ENCODE measurements around the gene HNF4A.

HNF4A gene

DNA sequence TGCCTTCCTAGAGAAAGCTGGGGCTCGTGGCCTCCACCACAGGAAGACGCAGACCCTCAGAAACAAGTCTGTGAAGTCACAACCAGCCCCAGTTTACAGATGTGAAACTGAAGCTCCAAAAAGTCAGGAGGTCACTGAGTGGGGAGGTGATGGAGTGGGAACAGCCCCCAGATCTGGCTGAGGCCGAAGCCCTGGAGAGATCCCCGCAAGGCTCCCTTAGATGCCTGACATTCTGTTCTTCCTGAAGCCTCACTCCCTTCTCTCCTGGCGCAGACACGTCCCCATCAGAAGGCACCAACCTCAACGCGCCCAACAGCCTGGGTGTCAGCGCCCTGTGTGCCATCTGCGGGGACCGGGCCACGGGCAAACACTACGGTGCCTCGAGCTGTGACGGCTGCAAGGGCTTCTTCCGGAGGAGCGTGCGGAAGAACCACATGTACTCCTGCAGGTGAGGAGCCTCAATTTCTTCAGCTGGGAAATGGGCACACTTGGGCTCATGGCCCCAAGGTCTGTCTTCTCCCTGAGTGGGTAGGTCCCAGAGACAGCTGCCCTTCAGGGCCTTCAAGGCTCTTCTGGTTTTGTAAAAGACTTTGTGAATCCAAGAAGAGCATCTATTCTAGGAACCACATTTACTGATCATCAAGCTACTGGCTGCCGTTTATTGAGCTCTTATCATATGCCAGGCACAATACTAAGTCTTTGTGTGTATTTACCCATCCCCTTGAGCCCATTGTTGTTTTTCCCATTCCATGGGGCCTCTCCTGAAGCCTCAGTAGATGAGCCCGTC is 50.5 kb downstream of the HNF4A start:
- DNase-seq (ENCODE audit: low read depth in 3 of 3): no peak

GRCh38 chr20:44406572-44407137 is 51.2 kb downstream of the HNF4A start:
- no peak for DNase-seq (ENCODE audit: low read depth in 3 of 3)

DNA sequence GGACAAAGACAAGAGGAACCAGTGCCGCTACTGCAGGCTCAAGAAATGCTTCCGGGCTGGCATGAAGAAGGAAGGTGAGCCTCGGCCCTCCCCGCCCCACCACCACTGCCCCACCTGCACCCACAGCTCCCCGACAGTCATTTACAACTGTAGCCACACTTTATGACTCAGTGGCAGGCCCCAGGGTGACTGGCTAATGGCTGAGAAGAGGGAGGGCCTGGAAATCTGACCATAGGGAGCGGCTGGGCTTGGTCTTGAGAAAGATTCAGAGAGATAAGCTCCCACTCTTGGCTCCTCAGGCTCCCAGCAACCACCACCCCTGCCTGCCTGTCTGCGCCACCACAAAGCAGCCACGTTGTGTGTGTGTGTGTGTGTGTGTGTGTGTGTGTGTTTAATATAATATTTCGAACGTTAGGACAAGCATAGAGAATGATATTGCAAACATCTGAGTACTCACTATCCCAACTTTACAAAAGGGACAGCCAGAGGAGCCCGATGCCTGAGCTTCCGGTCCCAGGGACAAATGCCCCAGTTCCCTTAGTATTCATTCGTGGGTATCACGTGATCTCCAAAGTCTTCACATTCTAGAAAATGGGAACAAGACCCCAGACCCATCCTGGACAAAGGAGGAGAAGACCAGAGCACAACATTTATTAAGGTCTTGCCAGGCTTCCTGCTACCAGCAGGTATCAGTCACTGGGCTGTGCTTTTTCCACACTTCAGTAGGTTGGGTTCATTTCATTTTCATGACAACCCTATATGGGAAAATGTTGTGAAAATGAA is 52.1 kb downstream of the HNF4A start:
- no peak for DNase-seq (ENCODE audit: low read depth in 3 of 3)

GRCh38 chr20:44409132-44409600 is 53.7 kb downstream of the HNF4A start:
- DNase-seq (ENCODE audit: low read depth in 3 of 3): no peak

GRCh38 chr20:44410583-44411019 is 55.1 kb downstream of the HNF4A start:
- DNase-seq (ENCODE audit: low read depth in 3 of 3): no peak

DNA sequence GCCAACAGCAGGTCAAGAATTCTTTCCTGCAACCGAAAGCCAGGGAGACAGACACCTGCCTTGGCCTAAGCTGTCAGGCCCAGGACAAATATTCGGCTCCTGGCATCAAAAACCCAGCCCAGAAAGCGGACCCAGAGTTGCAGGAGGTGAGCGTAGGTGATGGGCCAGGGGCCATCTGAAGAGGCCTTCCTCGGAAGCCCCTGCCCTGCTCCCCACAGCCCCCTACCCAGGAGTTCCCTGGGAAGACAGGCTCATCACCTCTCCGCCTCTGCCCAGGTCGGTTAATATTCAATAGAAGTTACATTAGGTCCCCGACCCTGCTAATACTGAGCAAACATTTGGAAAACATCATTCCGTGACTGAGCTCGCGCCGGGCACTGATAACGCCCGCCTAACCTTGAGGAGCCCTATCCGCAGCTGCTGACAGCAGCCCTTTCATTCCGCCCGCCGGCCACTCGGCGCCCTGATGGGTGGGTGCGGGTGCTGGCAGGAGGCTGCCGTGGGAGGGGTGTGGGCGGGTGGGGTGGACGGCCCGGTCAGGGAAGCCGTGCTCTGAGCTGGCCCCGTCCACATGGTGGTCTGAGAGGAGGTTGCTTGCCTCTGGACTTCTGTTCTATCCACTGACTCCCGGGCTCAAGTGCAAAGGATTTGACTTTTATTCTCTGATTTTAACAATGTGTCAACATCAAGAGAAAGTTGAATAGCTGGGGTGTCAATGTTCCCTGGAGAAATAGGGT is 55.7 kb downstream of the HNF4A start:
- DNase-seq (ENCODE audit: low read depth in 3 of 3): no peak

DNA sequence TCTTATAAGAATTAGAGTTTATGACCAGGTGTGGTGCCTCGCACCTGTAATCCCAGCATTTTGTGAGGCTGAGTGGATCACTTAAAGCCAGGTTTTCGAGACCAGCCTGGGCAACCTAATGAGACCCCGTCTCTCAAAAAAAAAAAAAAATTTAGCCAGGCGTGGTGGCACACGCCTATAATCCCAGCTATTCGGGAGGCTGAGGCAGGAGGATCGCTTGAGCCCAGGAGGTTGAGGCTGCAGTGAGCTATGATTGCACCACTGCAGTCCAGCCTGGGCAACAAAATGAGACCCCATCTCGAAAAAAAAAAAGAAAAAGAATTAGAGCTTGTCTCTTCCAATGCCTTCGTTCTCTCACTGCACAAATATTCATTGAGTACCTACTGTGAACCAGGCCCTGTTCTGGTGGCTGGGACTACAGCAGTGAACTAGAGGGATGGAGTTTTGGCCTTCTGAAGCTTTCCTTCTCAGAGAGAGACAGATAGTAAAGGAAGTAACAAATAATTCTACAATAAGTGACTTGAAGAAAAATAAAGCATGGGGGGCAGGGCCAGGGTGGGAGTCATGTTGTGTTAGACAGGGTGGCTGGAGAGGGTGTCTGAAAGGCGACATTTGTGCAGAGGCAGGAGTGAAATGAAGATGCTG is 56.4 kb downstream of the HNF4A start:
- DNase-seq (ENCODE audit: low read depth in 3 of 3): no peak

DNA sequence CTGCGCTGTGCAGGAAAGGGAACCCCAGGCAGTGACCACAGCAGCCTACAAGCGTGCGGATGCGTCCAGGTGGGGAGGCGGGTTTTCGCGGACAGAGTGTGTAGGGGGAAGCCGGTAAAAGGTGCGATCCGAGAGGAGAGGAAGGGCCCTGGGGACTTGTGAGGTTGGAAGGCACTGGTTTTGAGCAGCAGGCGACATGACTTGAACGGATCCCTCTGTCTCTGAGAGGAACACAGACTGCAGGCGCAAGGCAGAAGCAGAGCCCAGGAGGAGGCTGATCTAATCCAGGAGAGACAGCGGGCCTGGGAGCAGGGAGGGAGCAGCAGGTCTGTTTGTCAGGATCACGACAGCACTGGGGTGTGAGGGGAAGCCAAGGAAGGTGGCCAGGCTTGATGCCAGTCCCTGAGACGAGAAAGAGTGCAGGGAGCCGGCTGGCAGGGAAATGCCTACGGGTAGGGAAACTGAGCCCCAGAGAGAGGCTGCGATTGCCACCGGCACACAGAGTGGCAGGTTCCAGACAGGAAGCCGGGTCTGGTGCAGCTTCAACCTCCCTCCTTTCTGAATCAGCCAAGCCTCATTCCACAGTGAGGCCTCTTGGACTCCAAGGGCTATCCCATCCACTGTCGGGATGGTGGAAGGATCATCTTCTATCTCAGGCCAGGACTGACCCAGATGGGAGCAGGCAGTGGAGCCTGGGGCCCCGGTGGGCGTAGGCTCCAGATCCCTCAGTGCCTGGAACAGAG is 57.1 kb downstream of the HNF4A start:
- DNase-seq (ENCODE audit: low read depth in 3 of 3): no peak

DNA sequence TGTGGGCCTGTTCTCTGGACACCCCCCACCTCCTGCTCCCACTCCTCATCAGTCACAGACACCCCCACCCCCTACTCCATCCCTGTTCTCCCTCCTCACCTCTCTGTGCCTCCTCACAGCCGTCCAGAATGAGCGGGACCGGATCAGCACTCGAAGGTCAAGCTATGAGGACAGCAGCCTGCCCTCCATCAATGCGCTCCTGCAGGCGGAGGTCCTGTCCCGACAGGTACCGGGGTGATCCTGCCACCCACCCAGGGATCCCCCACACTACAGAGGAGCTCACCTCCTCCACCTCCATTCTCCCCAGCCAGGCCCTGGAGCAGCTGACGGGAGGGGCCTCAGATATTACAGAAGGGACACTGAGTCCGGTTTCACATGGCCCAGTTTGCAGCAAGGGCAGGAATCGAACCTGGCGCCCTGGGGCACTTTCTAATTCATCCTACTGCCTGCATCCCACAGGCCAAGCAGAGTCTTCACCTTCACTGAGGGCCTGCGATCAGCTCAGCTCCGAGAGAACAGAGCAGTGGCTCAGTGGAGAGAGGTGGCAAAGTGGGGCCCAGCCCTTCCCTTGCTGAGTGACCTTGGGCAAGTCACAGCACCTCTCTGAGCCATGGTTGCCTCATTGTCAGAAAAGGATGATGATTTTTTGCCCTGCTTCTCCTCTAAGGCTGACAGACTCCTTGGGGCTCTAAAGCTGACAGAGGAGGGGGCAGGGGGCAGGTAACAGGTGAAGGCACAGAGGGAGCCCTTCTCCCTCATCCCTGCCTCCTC is 58.3 kb downstream of the HNF4A start:
- DNase-seq (ENCODE audit: low read depth in 3 of 3): no peak

DNA sequence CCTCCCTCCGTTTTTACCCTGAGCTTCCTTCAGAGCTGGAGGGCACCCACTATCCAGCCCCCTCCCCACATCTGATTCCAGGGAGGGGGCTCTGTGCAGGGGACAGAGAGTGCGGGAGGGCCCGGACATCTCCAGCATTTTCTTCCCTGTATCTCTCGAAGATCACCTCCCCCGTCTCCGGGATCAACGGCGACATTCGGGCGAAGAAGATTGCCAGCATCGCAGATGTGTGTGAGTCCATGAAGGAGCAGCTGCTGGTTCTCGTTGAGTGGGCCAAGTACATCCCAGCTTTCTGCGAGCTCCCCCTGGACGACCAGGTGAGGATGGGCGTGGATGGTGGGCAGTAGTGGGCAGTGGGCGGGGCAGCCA is 58.8 kb downstream of the HNF4A start:
- no peak for DNase-seq (ENCODE audit: low read depth in 3 of 3)

- no peak for DNase-seq (ENCODE audit: low read depth in 3 of 3)
Measured at GRCh38 chr20:44414808-44415207, 59.3 kb downstream of the HNF4A start.

DNA sequence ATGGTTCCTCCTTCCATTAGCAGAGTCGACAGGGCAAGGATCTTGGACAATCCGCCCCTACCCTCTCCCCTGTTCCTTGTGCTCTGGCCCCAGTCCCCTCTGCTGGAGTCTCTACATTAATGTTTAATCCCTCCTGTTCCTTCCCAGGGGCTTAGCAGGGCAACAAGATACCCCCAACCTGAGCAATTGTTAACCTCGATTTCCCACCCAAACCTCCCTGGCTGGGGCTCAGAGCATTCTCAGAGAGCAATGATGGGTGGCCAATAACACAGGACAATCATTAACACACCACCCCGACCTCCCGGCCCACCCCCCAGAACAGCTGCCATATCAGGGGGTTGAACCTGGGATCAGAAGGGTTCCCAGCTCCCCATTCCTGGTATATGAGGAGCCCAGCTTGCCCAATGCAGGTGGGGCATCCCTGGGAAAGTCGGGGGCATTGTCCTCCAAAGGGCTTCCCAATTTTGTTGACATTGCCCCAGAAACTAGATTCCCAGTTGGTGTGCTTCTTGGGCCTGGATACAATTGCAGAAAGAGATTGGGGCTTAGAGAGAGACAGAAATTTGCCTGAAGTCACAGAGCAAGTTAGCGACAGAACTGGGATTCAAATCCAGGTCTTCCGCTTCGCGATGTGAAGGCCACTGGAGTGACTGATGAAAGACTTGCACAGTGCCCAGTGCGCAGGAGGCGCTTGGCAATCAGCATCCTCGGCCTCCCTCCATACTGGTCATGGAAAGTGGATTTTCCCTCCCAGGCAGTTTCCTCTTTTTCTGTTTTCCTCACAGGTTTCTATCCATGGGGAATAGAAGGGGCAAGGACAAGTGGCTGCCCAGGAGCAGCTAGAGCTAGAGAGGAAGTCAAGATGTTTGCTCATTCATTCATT is 60.6 kb downstream of the HNF4A start:
- no peak for DNase-seq (ENCODE audit: low read depth in 3 of 3)

GRCh38 chr20:44418069-44418905 is 62.8 kb downstream of the HNF4A start:
- no peak for DNase-seq (ENCODE audit: low read depth in 3 of 3)

DNA sequence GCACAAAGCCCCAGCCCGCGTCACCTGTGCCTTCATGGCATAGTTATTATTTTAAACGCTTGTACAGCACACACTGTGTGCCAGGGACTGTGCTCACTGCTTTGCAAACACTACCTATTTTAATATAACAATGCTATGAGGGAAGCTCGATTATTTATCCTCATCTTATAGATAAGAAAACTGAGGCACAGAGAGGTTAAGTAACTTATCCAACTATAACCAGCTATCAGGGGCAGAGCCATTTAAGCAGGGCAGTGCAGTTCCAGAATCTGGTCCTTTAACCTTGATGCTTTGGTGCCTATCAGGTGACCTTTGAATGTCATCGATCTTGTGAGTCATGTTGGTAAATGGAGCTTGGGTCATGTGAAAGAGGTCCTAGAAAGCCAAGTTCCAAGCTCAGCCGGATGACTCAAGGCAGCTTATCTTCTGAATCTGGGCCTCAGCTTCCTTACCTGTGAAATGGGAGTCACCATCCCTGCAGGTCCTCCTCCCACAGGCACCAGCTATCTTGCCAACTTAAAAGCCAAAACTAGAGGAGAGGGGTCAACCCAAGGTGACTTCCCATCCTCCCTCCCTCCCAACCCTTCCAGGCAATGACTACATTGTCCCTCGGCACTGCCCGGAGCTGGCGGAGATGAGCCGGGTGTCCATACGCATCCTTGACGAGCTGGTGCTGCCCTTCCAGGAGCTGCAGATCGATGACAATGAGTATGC is 63.8 kb downstream of the HNF4A start:
- DNase-seq (ENCODE audit: low read depth in 3 of 3): no peak

GRCh38 chr20:44420497-44420896 is 65.0 kb downstream of the HNF4A start:
- DNase-seq (ENCODE audit: low read depth in 3 of 3): no peak

DNA sequence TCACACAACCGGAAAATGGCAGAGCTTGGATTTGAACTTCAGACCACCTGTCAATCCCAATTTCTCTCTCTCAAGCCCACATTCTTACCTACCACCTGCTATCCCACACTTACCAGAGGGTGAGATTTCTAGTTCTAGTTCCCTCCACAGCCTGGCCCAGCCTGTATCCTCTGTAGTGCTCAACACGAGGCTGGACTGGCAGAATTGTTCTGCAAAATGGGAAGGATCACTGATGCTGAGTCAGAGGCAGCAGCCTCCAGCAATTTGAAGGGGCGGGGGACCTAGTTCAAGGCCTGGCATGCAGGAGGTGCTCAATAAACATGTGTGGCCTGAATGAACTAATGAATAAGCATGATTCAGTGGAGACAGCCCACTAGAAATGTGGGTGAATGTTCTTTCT is 66.6 kb downstream of the HNF4A start:
- DNase-seq (ENCODE audit: low read depth in 3 of 3): no peak

DNA sequence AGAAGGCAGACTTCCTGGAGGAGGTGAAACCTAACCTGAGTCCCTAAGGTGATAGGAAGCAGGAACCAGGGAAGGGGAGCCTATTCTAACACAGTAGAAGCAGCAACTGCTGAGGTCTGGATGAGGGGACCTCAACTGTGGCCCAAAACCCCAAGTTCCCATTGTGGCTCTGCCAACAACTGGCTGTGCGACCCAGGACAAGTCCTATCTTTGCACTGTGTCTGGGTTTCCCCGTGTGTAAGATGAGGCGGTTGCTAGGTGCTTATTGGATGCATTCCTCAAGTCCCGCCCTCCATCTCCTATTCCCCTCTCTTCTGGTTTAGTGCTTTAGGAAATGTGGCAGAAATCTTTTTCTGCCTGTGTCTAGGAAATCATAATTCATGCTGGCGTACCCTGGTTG is 68.0 kb downstream of the HNF4A start:
- DNase-seq (ENCODE audit: low read depth in 3 of 3): no peak

Data from stimulated activated CD4-positive, alpha-beta T cell treated with anti-CD3 and anti-CD28 coated beads, TNF-alpha, amount 100 ng/mL, for 4 hours (primary cell).